GM18909 (cell line): ENCODE data around the gene MAOA.
"Not testable (repeated sequence)": the region's sequence is repeated elsewhere in the genome, so short reads cannot be mapped to it uniquely, and the experiment has no call there.

Experiments
- ATAC-seq: cut with Tn5 transposase; IDR thresholded peaks from one replicate; pipeline ENCODE4 v1.9.1; 2021; ENCODE audit warnings: mild to moderate bottlenecking; ENCODE audit not compliant: unreplicated experiment, poor library complexity

The MAOA gene

GRCh38 chrX:43707812-43708548 lies 51.9 kb downstream of the MAOA start:
- no peak for ATAC-seq

DNA sequence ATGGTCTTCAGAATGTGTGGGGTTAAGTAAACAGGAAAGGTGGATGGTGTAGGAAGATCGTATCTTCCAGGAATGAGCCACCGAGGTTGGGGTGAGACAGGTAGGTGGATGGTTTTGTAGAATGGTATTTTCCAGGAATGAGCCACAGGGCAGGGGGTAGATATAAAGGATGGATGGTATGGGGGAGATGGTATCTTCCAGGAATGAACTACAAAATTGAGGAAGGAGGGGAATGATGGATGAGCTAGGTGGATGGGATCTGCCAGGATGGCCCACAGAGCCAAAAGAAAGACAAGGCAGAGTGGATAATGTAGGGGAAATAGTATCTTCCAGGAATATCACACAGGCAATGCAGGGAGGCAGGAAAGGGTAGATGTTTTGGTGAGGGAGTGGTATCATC lies 60.0 kb downstream of the MAOA start:
- no peak for ATAC-seq

- no peak for ATAC-seq
These were observed 60.6 kb downstream of the MAOA start for GRCh38 chrX:43716696-43717095.

- ATAC-seq: no peak
These were observed 61.1 kb downstream of the MAOA start for GRCh38 chrX:43717161-43717560.

- ATAC-seq: no peak
These were observed 62.0 kb downstream of the MAOA start for GRCh38 chrX:43718081-43718480.

- no peak for ATAC-seq
These were observed 62.4 kb downstream of the MAOA start for GRCh38 chrX:43718546-43718945.

DNA sequence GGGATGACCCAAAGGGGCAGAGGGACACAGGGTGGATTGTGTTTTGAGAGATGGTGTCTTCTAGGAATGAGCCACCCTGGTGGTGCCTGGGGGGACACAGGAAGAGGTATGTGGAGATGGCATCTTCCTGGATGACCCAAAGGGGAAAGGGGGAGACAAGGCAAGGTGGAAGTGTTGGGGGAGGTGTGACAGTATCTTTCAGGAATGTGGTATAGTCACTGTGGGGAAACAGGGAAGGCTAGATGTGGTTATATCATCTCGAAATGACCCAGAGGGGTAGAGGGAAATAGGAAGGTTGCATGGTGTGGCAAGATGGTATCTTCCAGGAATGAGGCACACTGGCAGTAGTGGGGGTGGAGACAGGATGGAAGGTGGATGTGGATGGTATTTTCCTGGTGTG lies 62.9 kb downstream of the MAOA start:
- no peak for ATAC-seq

- ATAC-seq: no peak
These were observed 64.0 kb downstream of the MAOA start for GRCh38 chrX:43720082-43720481.

DNA sequence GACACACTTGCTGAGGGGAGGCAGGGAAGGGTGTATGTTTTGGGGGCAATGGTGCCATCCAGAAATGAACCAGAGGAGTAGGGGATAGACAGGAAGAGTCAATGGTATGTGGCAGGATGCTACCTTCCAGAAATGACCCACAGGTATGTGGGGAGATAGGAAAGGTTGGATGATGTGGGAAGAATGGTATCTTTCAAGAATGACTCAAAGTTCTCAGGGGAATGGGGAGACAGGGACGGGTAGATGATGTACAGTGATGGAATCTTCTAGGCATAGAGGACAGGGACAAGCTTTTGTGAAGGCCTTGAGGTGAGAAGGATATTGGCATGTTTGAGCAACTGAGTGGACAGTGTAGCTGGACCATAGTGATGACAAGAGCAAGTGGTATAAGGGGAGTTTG lies 64.9 kb downstream of the MAOA start:
- ATAC-seq: no peak

GRCh38 chrX:43725227-43725626 lies 69.1 kb downstream of the MAOA start:
- ATAC-seq: not testable (repeated sequence)

- not testable (repeated sequence) for ATAC-seq
These were observed 71.2 kb downstream of the MAOA start for GRCh38 chrX:43727254-43727653.

DNA sequence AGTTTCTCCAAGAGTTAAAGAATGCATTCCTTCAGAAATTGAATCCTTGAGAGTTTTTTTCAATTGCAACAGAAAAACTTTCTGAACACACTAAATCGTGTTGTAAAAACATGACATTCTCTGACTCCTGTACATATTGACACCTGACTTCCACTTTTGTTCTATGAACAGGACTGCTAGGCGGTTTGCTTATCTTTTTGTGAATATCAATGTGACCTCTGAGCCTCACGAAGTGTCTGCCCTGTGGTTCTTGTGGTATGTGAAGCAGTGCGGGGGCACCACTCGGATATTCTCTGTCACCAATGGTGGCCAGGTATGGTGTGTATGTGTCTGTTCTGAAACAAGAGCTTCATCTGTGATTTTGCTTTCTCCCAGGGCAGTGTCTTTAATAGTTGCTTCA lies 71.9 kb downstream of the MAOA start:
- no peak for ATAC-seq

DNA sequence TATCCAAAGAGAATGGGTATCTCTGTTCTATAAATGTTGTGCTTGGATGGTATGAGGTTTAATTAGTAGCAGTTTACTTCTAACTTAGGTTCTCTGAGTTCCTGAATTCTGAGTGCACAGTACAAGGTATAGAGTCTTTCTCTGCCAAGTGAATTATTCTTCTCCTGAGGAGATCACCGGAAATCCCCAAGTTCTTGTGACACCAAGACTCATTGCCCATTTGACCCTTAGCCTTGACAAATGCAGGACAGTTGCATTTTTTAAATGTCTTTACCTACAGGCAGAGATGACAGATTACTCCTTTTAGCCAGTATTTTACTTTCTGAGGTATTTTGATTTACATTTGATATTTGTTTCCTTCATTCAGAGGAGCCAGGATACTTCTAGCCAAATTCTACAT lies 72.9 kb downstream of the MAOA start:
- ATAC-seq: no peak

- ATAC-seq: no peak
These were observed 75.0 kb downstream of the MAOA start for GRCh38 chrX:43731086-43731485.

GRCh38 chrX:43733699-43734098 lies 77.6 kb downstream of the MAOA start:
- ATAC-seq: no peak

DNA sequence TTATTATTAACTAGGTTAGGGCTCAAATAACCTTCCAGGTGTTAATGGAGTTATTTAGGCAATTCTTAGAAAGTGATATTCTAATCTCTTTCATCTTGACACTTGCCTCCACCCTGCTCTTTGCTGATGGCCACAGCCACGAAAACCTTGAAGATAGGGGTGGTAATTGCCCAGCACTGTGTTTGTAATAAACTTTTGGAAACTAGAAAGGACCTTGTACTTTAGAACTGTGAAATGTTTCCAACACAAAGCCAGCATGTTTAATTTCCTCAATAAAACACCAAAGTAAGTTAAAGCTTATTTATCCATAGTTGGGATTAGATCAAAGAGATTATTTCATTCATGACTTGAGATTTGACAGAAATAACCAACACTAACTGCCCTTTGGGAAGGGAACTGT lies 78.3 kb downstream of the MAOA start:
- ATAC-seq: no peak

DNA sequence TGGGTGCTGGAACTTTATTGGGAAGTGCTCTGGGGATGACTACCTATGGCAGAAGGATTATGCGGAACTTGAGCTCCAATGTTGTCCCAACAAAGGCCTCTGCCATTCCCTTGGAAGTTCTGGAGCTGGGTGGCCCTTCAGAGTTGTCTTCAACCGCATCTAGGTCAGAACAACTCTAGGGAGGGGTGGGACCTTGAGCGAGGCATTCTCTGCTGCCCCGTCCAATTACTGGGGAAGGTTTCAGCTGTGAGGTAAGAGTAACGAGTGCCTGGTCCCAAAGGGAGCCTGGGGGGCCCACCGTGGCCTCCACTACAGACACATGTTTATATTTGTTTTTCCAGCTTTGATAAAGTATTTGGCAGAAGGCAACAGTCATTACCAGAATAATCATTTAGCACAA lies 79.4 kb downstream of the MAOA start:
- ATAC-seq: no peak

DNA sequence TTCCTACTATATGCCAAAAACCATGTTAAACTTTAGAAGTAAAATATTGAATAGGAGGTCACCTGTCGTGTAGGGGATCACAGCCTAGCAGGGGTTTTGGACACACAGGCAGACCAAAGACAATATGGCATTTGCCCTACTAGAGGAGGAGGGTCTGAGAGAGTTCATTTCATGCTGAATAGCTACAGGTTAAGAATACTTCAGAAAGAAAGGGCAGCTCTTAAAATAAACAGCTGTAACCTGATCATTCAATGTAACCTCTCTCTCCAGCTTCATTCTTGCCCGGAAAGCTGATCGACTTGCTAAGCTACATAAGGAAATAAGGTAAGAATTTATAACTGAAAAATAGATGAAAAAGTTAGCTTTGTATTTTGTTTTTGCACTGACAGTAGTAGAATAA lies 79.9 kb downstream of the MAOA start:
- ATAC-seq: no peak

- no peak for ATAC-seq
These were observed 85.9 kb downstream of the MAOA start for GRCh38 chrX:43741843-43742573.

- no peak for ATAC-seq
These were observed 87.2 kb downstream of the MAOA start for GRCh38 chrX:43743100-43743822.

GRCh38 chrX:43744284-43744683 lies 88.2 kb downstream of the MAOA start:
- no peak for ATAC-seq
